Stomach smooth muscle (tissue), 2 donors: ENCODE results near the gene RMND5B.

Experiments
- H3K27ac ChIP-seq: one replicate; pipeline ENCODE4 v1.7.0; 2013; ENCODE audit warnings: mild to moderate bottlenecking, low read length, inconsistent platforms
- H3K27me3 ChIP-seq, 2 donors: one replicate each; pipeline ENCODE4 v1.7.0; 2013; ENCODE audit warnings: low read length in 2 of 2; ENCODE audit not compliant: insufficient read depth in 2 of 2, control insufficient read depth in 1 of 2
- H3K36me3 ChIP-seq, 2 donors: one replicate each; pipeline ENCODE4 v1.7.0; 2013; ENCODE audit warnings: low read length in 2 of 2; ENCODE audit not compliant: control insufficient read depth in 2 of 2, insufficient read depth in 2 of 2
- H3K4me1 ChIP-seq: one replicate; pipeline ENCODE4 v1.7.0; 2013; ENCODE audit warnings: low read length; ENCODE audit not compliant: control insufficient read depth, insufficient read depth
- H3K4me3 ChIP-seq, 2 donors: one replicate each; pipeline ENCODE4 v1.7.0; 2013; ENCODE audit warnings: low read length in 2 of 2
- H3K9ac ChIP-seq, 2 donors: one replicate each; pipeline ENCODE4 v1.7.0; 2013; ENCODE audit warnings: low read length in 2 of 2, mild to moderate bottlenecking in 1 of 2
- H3K9me3 ChIP-seq, 2 donors: one replicate each; pipeline ENCODE4 v1.7.0; 2013; ENCODE audit warnings: low read length in 2 of 2; ENCODE audit not compliant: control insufficient read depth in 2 of 2
- donor health status: healthy.
- donor health status: Pancreatic carcinoma.

RMND5B gene

GRCh38 chr5:178103612-178104011 lies 27.2 kb upstream of the RMND5B start:
- H3K4me3 ChIP-seq, result no peak overlapping the region
- no peaks in the 10 kb centered on the region for H3K4me1 ChIP-seq
- H3K27ac ChIP-seq, result no peak overlapping the region
- H3K9ac ChIP-seq, result no peak overlapping the region
- H3K36me3 ChIP-seq, result no peaks in the 10 kb centered on the region
- no peaks in the 10 kb centered on the region for H3K9me3 ChIP-seq
- peaks cover 0 to 3% of the 10 kb centered on the region in 2 donors for H3K27me3 ChIP-seq

DNA sequence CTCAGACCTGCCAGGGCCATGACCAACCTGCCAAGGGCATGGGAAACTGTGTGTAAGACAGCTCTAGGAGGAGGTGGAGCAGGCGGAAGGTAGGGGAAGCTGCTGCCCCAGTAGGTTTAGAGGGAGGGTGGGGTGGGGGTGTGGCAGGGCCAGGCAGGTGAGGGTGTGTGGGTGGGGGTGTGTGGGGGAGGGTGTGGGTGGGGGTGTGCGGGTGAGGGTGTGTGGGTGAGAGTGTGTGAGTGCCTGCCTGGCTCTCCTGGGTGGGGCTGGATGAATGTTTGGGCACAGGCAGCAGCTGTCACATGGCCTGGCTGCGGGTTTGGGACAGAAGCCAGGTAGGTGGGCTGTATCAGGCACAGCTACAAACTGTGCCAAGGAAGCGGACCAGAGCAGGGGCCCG lies 26.3 kb upstream of the RMND5B start:
- peaks cover 0 to 3% of the 10 kb centered on the region in 2 donors for H3K27me3 ChIP-seq

GRCh38 chr5:178106086-178106485 lies 24.7 kb upstream of the RMND5B start:
- Histone ChIP-seq H3K27me3 (peaks cover 0 to 8% of the 10 kb centered on the region in 2 donors), H3K4me1 (no peaks in the 10 kb centered on the region), H3K4me3 (no peak overlapping the region), H3K27ac (no peak overlapping the region), H3K36me3 (no peaks in the 10 kb centered on the region), H3K9ac (no peak overlapping the region), H3K9me3 (no peaks in the 10 kb centered on the region)

More for the DNA sequence above, 26.3 kb upstream of the RMND5B start:
- Histone ChIP-seq H3K4me1 (no peaks in the 10 kb centered on the region), H3K27ac (no peak overlapping the region), H3K4me3 (no peak overlapping the region), H3K36me3 (no peaks in the 10 kb centered on the region), H3K9ac (no peak overlapping the region), H3K9me3 (no peaks in the 10 kb centered on the region)

DNA sequence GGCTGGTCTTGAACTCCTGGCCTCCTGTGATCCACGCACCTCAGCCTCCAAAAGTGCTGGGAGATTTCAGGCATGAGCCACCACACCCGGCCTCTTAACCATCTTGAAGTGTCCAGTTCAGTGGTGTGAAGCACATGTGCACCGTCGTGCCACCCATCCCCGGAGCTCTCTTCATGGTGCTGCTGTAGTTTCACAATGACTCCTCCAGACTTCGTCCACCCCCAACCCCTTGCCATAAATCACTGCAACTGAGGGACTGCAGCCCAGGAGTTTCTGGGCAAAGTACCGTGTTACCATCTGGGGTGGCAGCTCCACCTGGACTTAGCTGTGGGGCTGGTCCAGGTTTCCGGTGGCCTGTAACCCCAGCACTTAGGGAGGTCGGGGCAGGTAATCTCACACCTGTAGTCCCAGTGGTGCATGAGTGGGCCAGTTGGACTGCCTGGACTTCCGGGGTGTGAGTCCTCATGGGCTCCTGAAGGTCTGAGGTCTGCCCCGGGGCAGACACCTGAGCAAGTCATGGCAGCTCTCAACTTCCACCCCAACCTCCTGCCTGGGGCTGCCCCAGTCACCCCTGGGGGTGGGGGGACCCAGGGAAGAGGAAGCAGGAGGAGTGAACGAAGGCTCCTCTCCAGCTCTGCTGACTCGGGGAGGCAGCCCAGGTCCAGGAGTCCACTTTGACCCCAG lies 24.1 kb upstream of the RMND5B start:
- H3K27me3 ChIP-seq, result peaks cover 0 to 8% of the 10 kb centered on the region in 2 donors
- H3K27ac ChIP-seq, result no peak overlapping the region
- no peaks in the 10 kb centered on the region for H3K4me1 ChIP-seq
- no peak overlapping the region for H3K4me3 ChIP-seq
- no peaks in the 10 kb centered on the region for H3K36me3 ChIP-seq
- H3K9ac ChIP-seq, result no peak overlapping the region
- no peaks in the 10 kb centered on the region for H3K9me3 ChIP-seq

DNA sequence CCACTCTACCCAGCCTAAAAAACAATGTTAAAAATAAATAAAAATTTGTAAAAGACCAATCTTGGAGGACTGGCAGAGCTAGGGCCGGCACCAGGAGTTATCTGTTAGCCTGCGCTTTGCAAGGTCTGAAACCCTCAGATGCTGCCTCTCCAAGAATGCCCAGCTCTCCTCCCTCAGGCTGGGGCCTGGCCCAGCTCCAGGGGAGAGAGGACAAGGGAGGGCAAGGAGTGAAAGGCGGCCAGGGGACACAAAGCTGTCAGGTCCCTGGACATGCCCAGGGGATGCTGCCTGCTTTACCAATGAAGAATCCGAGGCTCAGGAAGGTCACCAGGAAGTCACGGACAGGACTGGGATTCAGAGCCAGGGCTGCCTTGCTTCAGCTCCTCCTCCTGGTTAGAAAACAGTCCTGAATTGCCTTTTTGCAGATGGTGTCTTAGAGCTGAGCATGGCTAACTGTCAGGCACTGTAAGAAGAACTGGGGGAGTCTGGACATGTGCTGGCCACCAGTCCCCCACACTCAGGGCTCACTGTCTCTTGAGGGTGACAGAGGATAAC lies 23.0 kb upstream of the RMND5B start:
- Histone ChIP-seq H3K9ac (no peak overlapping the region), H3K9me3 (no peaks in the 10 kb centered on the region), H3K4me3 (no peak overlapping the region), H3K27me3 (peaks cover 5 to 9% of the 10 kb centered on the region in 2 donors), H3K36me3 (no peaks in the 10 kb centered on the region), H3K27ac (no peak overlapping the region), H3K4me1 (no peaks in the 10 kb centered on the region)

DNA sequence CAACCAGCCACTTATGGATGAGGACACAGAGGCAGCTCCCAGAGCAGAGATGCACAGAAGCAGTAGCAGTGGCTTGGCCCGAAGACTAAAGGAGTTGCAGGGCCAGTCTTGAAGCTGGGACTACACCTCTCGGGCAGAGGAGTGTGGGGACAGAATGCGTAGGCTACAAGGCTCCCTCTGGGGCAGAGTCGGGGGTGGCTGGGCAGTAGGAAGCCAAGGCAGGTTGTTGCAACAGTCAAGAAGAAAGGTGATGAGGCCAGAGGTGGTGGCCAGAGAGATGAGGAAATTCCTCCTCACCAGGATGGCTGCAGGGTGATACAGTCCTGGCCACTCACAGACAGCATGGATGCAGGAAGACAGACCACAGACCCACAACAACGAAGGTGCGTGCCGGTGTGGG lies 22.4 kb upstream of the RMND5B start:
- no peak overlapping the region for H3K27ac ChIP-seq
- H3K4me1 ChIP-seq, result peaks cover 4% of the 10 kb centered on the region
- no peaks in the 10 kb centered on the region for H3K36me3 ChIP-seq

DNA sequence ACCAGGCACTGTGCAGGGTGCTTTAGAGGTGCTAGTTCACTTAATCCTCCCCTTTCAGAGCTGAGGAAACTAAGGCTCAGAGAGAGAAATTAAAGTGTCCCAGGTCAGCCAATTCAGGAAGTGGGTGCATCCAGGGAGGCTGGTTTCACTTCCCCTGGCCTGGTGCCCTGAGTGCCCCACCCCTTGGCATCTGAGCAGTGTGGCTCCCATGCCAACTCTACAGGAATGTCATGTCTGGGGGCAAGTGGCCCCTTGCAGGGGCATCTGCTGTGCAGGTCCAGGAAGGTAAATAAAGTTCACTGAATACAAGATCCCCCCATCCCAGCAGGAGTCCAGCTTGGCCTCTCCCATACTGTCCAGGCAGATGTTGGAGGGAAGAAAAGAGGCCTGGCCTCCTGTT lies 21.8 kb upstream of the RMND5B start:
- Histone ChIP-seq H3K27ac (no peak overlapping the region), H3K9me3 (no peaks in the 10 kb centered on the region), H3K4me3 (no peak overlapping the region), H3K4me1 (peaks cover 7% of the 10 kb centered on the region), H3K9ac (no peak overlapping the region), H3K36me3 (no peaks in the 10 kb centered on the region), H3K27me3 (peaks cover 11 to 13% of the 10 kb centered on the region in 2 donors)

More for the DNA sequence above, 22.4 kb upstream of the RMND5B start:
- Histone ChIP-seq H3K9ac (no peak overlapping the region), H3K9me3 (no peaks in the 10 kb centered on the region), H3K27me3 (peaks cover 9 to 11% of the 10 kb centered on the region in 2 donors), H3K4me3 (no peak overlapping the region)

DNA sequence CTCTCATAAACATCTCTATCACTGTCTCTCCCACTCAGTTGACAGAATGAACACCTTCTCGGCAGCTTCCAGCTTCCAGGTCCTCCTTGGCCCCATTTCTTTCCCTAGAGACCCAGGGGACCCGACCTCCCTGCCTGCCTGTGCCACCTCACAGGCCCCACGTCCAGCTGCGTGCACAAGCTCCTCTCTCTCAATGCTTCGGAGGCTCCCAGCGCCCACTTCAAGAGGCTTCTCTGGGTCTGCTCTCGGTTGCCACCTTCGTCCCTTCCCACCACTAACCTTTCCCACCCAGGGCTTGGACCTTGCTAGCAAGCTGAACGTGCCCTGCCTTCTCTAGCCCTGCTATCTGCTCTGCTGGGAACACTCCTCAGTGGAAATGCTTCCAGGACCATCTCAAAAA lies 20.3 kb upstream of the RMND5B start:
- H3K4me3 ChIP-seq, result no peak overlapping the region
- peaks cover 9% of the 10 kb centered on the region for H3K4me1 ChIP-seq
- H3K9me3 ChIP-seq, result no peaks in the 10 kb centered on the region
- peaks cover 25 to 28% of the 10 kb centered on the region in 2 donors for H3K27me3 ChIP-seq
- H3K9ac ChIP-seq, result no peak overlapping the region
- H3K36me3 ChIP-seq, result no peaks in the 10 kb centered on the region
- H3K27ac ChIP-seq, result no peak overlapping the region

DNA sequence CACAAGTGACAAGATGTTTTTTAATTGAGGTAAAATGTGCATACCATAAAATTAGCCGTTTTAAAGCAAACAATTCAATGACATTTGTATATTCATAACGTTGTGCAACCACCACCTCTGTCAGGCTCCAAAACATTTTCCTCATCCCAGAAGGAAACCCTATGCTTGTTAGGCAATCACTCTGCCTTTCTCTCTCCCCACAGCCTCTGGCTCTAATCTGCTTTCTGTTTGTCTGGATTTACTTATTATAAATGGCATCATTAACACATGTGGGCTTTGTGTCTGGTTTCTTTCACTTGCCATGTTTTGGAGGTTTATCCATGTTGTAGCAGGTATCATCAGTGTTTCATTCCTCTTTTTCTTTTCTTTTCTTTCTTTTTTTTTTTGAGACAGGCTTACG lies 18.9 kb upstream of the RMND5B start:
- H3K4me1 ChIP-seq, result peaks cover 9% of the 10 kb centered on the region
- no peaks in the 10 kb centered on the region for H3K9me3 ChIP-seq
- H3K27me3 ChIP-seq, result peaks cover 32% of the 10 kb centered on the region in 2 donors
- no peak overlapping the region for H3K9ac ChIP-seq
- no peak overlapping the region for H3K27ac ChIP-seq
- H3K36me3 ChIP-seq, result no peaks in the 10 kb centered on the region
- H3K4me3 ChIP-seq, result no peak overlapping the region

- H3K9ac ChIP-seq, result no peak overlapping the region
- H3K27ac ChIP-seq, result no peak overlapping the region
- H3K9me3 ChIP-seq, result no peaks in the 10 kb centered on the region
- no peak overlapping the region for H3K4me3 ChIP-seq
- peaks cover 34% of the 10 kb centered on the region in 2 donors for H3K27me3 ChIP-seq
- no peaks in the 10 kb centered on the region for H3K36me3 ChIP-seq
- peaks cover 9% of the 10 kb centered on the region for H3K4me1 ChIP-seq
Observed at GRCh38 chr5:178112545-178112944, 18.3 kb upstream of the RMND5B start.

- H3K9me3 ChIP-seq, result no peaks in the 10 kb centered on the region
- peaks cover 9% of the 10 kb centered on the region for H3K4me1 ChIP-seq
- no peaks in the 10 kb centered on the region for H3K36me3 ChIP-seq
- peak within 1 kb of the TSS; percentile 40 to 44 for H3K4me3 ChIP-seq
- no peak within 1 kb of the TSS for H3K9ac ChIP-seq
- no peak within 1 kb of the TSS for H3K27ac ChIP-seq
- peaks cover 34% of the 10 kb centered on the region in 2 donors for H3K27me3 ChIP-seq
Observed at GRCh38 chr5:178113141-178113787, 17.6 kb upstream of the RMND5B start, which contains the start of gene N4BP3. TSS of gene N4BP3 (plus strand) at chr5:178113532. CDS start at chr5:178119584, 6,052 bp downstream.
